Measurements from ENCODE around the gene AGAP1. TPM values are rescaled to one million over a fixed set of nuclear protein-coding genes. Genes with fewer than 3 reads are reported as not detected.

The AGAP1 gene
- total and polyA plus RNA-seq, 4 donors, result 2.0 to 8.5 (median 5.4) TPM

- H3K27ac ChIP-seq (ENCODE audit: low read depth in 1 of 2, low read length in 2 of 2), result no peak overlapping the region
- 89% methylated on average over 13 of the region's 13 CpGs for WGBS
- DNase-seq (ENCODE audit: low spot score), result no peak
These were observed 6.4 kb downstream of the AGAP1 start for GRCh38 chr2:235500110-235500760.

GRCh38 chr2:235500761-235501672 is 7.2 kb downstream of the AGAP1 start:
- H3K9ac ChIP-seq (ENCODE audit: low read depth in 1 of 2, low read length in 2 of 2), result no peak overlapping the region
- H3K36me3 ChIP-seq (ENCODE audit: control insufficient read depth in 4 of 4, insufficient read depth in 3 of 4, low read depth in 1 of 4, low read length in 3 of 4), result no peaks in the 10 kb centered on the region
- no peak for DNase-seq (ENCODE audit: low spot score)
- no peak overlapping the region for H3K27ac ChIP-seq (ENCODE audit: low read depth in 1 of 2, low read length in 2 of 2)
- WGBS, result 83% methylated on average over 18 of the region's 18 CpGs
- H3K27me3 ChIP-seq (ENCODE audit: control insufficient read depth in 4 of 4, insufficient read depth in 4 of 4, low read length in 3 of 4), result no peaks in the 10 kb centered on the region
- peaks cover 8 to 22% (median 15%) of the 10 kb centered on the region in 4 donors for H3K4me1 ChIP-seq (ENCODE audit: control insufficient read depth in 4 of 4, insufficient read depth in 4 of 4, low read length in 3 of 4)
- TF ChIP-seq FOXA2 (IDR thresholded peaks at IDR 0.05) (no peak), NR2F2 (IDR thresholded peaks at IDR 0.05) (no peak), TAF1 (conservative IDR thresholded peaks at IDR 0.05) (no peak), YY1 (IDR thresholded peaks at IDR 0.05) (no peak), RAD21 (IDR thresholded peaks at IDR 0.05) (no peak), GABPA (IDR thresholded peaks at IDR 0.05 in 1 of 2, conservative IDR thresholded peaks at IDR 0.05 in 1 of 2) (no peak), HNF4A (conservative IDR thresholded peaks at IDR 0.05) (no peak), RXRA (IDR thresholded peaks at IDR 0.05) (no peak), REST (IDR thresholded peaks at IDR 0.05) (no peak), EGR1 (IDR thresholded peaks at IDR 0.05; ENCODE audit: low read depth in 2 of 2) (no peak), HNF4G (IDR thresholded peaks at IDR 0.05) (no peak), JUND (IDR thresholded peaks at IDR 0.05) (no peak), MAX (IDR thresholded peaks at IDR 0.05) (no peak), CTCF (IDR thresholded peaks at IDR 0.05; ENCODE audit: low read depth, low read length, missing input control) (no peak), SP1 (IDR thresholded peaks at IDR 0.05) (no peak), ZBTB33 (IDR thresholded peaks at IDR 0.05) (no peak), ATF3 (IDR thresholded peaks at IDR 0.05) (no peak), FOXA1 (IDR thresholded peaks at IDR 0.05) (no peak)
- no peaks in the 10 kb centered on the region for H3K9me3 ChIP-seq (ENCODE audit: control insufficient read depth in 4 of 4, low read length in 3 of 4)
- no peak overlapping the region for H3K4me3 ChIP-seq (ENCODE audit: low read depth in 1 of 3, low read length in 3 of 3)

More at GRCh38 chr2:235500110-235500760, 6.4 kb downstream of the AGAP1 start:
- Histone ChIP-seq H3K9me3 (ENCODE audit: control insufficient read depth in 4 of 4, low read length in 3 of 4) (no peaks in the 10 kb centered on the region), H3K27me3 (ENCODE audit: control insufficient read depth in 4 of 4, insufficient read depth in 4 of 4, low read length in 3 of 4) (no peaks in the 10 kb centered on the region), H3K4me3 (ENCODE audit: low read depth in 1 of 3, low read length in 3 of 3) (no peak overlapping the region), H3K9ac (ENCODE audit: low read depth in 1 of 2, low read length in 2 of 2) (no peak overlapping the region), H3K4me1 (ENCODE audit: control insufficient read depth in 4 of 4, insufficient read depth in 4 of 4, low read length in 3 of 4) (peaks cover 5 to 26% (median 17%) of the 10 kb centered on the region in 4 donors), H3K36me3 (ENCODE audit: control insufficient read depth in 4 of 4, insufficient read depth in 3 of 4, low read depth in 1 of 4, low read length in 3 of 4) (no peaks in the 10 kb centered on the region)
- no peak for TF ChIP-seq EGR1 (IDR thresholded peaks at IDR 0.05; ENCODE audit: low read depth in 2 of 2)
- TF ChIP-seq HNF4G (IDR thresholded peaks at IDR 0.05), result no peak

Data from liver (tissue), 9 donors.